ENCODE measurements around the gene TAF11L5. TPM values are rescaled to one million over a fixed set of nuclear protein-coding genes. Genes with fewer than 3 reads are reported as not detected.
"Not testable (repeated sequence)": the region's sequence is repeated elsewhere in the genome, so short reads cannot be mapped to it uniquely, and the experiment has no call there.

TAF11L5 gene
- total RNA-seq, result not detected in 2 replicates

DNA sequence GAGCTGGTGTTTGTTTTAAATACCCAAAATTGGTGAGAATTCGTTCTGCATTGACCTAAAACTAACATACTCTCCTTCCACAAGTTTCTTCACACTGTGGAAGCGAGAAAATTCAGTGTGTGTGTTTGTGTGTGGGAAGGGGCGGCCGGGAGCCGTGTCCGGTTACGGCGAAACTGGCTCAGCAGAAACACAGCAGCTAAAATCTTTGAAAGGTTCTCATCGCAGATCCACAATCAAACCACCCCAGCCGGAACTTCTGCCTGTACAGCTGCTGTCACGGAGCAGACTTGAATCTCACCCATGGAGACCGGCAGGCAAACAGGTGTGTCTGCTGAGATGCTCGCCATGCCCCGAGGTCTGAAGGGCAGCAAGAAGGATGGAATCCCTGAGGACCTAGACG lies at the start of gene TAF11L5:
Gene TAF11L5 (plus strand): TSS at position 301 of the 400 bp plus-strand sequence.
- DNase-seq (ENCODE audit: low read depth in 2 of 2), result not testable (repeated sequence)

DNA sequence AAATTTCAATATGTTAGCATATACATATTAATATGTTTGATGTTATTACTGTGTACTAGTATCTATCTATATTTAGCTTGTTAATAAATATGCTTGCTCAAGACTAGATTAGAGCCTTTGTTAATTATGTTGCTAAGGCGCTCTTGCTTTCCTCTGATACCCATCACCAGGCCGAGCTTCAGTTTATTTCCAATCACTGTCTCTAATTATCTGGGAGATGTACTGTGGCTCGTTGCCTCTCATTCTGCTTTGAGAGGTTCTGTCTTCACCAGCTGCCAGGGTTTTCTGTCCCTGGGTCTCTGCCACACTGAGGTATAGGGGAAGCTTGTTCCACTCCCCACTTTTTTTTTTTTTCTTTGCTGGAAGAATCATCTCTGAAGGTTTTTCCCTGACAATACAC lies 48.0 kb upstream of the TAF11L5 start:
- no peak for DNase-seq (ENCODE audit: low read depth in 2 of 2)

DNA sequence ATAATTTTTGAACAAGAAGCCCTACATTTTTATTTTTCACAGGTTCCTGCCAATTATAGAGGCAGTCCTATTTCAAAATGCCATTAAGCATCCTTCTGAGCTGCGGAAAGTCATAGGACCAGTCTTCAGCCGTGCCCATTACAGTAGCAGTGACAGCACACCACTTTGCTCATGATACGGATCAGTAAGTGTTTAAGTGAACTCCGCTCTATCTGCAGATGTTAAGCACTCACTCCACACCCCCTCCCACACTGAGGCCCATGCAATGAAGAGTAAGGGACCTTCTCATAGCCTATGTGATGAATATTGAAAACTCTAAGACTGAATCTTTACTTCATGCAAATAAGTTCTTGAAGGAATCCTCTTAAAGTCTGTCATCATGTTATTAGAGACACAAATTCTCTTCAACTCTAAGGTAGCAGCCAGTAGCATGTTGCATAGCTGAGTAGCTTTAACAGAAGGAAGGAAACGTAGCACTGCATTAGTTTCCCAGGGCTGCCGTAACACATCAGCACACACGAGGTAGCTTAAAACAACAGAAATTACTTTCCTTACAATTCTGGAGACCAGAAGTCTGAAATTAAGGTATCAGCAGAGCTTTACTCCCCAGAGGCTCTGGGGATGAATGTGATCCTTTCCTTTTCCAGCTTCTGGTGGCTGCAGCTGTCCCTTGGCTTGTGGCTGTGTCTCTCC lies 47.3 kb upstream of the TAF11L5 start:
- no peak for DNase-seq (ENCODE audit: low read depth in 2 of 2)

DNA sequence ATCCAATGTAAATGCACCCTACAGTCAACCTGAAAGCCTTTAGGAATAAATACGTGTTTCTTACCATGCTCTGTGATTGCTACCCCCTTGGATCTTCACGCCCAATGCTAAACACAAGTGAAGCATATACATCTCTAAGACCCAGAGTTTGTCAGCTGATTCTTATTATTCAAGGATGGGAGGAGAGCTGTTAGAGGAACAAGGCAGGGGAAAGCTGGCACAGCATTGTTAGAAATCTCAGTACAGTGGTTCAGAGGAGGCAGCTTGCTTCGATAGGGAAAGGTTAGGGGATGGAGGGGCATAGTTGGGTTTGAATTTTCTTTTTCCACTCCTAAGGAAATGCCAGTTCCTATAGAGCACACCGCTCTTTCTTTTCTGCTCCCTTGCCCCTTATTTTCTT lies 43.7 kb upstream of the TAF11L5 start:
- no peak for DNase-seq (ENCODE audit: low read depth in 2 of 2)

GRCh38 chr5:17482790-17483189 lies 42.2 kb upstream of the TAF11L5 start:
- no peak for DNase-seq (ENCODE audit: low read depth in 2 of 2)

DNA sequence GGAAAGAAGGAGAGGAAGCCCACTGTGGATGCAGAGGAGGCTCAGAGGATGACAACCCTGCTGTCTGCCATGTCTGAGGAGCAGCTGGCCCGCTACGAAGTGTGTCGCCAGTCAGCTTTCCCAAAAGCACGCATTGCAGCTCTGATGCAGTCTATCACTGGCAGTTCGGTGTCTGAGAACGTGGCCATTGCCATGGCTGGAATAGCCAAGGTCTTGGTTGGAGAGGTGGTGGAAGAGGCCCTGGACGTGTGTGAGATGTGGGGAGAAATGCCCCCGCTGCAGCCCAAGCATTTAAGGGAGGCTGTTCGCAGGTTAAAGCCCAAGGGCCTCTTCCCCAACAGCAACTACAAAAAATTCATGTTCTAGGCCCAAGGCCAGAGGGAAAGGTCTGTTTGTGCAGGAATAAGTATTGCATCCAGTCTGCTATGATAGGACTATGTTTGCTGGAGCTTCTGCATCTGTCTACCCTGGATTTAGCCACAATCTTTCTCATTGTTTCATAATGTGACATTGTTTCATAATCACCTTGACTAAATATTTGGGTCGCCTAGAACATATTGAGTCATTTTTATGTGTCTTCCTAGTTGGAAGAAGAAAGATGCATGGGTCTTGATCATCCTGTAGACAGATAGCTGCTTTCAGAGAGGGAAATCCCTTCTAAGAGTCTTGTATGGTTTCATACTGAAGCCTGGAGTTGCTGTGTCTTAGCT lies 38.4 kb upstream of the TAF11L5 start:
- not testable (repeated sequence) for DNase-seq (ENCODE audit: low read depth in 2 of 2)

- DNase-seq (ENCODE audit: low read depth in 2 of 2), result no peak
Observed at GRCh38 chr5:17487174-17487512, 37.9 kb upstream of the TAF11L5 start.

- not testable (repeated sequence) for DNase-seq (ENCODE audit: low read depth in 2 of 2)
Observed at GRCh38 chr5:17491257-17491656, 33.8 kb upstream of the TAF11L5 start.

- DNase-seq (ENCODE audit: low read depth in 2 of 2), result no peak
Observed at GRCh38 chr5:17492770-17493169, 32.3 kb upstream of the TAF11L5 start.

- DNase-seq (ENCODE audit: low read depth in 2 of 2), result no peak
Observed at GRCh38 chr5:17497446-17497845, 27.6 kb upstream of the TAF11L5 start.

- DNase-seq (ENCODE audit: low read depth in 2 of 2), result not testable (repeated sequence)
Observed at GRCh38 chr5:17497931-17498330, 27.1 kb upstream of the TAF11L5 start, which contains the start of gene TAF11L2. Gene TAF11L2 (plus strand): TSS chr5:17498231.

GRCh38 chr5:17511775-17512325 lies 13.2 kb upstream of the TAF11L5 start:
- no peak for DNase-seq (ENCODE audit: low read depth in 2 of 2)

DNA sequence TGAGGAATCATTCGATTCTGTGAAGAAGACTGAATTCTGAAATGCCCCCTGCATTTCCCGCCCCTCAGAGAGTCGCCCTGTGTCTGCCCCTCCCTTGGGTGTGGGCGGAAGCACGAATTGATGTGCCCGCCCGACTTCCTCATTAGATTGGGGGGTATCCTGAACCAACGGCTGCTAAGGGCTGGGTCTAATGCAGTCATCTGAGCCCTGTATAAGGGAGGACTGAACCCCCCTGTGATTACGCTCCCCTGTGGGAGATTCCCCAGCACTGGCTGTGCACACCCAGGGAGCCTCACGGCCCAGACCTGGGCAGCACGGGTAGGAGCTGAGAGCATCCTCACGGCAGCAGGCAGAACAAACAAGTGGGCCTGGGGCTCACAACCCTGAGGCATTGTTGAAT lies 7.5 kb upstream of the TAF11L5 start:
- DNase-seq (ENCODE audit: low read depth in 2 of 2), result not testable (repeated sequence)

GRCh38 chr5:17518067-17518466 lies 7.0 kb upstream of the TAF11L5 start, which contains the start of gene TAF11L3:
Gene TAF11L3 (plus strand): TSS chr5:17518367.
- not testable (repeated sequence) for DNase-seq (ENCODE audit: low read depth in 2 of 2)

DNA sequence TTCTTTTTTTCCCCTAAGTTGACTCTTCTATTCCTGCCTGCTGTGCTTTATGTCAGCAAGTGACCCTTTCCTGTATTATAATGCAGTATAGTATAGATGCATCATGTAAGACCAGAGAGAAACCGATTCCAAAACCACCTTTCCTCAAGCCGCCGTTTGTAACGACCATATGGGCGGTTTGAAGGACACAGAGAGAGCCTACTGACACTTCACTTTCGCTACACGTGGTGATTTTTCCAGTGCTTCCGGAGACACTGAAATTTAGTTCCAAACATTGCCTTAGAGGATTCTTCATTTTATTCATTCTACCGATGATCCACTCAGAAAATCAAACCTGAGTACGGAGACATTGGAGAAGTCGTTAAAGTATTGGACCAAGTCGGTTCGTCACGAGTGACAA lies 5.5 kb upstream of the TAF11L5 start:
- DNase-seq (ENCODE audit: low read depth in 2 of 2), result not testable (repeated sequence)

DNA sequence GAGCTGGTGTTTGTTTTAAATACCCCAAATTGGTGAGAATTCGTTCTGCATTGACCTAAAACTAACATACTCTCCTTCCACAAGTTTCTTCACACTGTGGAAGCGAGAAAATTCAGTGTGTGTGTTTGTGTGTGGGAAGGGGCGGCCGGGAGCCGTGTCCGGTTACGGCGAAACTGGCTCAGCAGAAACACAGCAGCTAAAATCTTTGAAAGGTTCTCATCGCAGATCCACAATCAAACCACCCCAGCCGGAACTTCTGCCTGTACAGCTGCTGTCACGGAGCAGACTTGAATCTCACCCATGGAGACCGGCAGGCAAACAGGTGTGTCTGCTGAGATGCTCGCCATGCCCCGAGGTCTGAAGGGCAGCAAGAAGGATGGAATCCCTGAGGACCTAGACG lies 3.5 kb upstream of the TAF11L5 start, which contains the start of gene TAF11L4:
Gene TAF11L4 (plus strand): TSS at position 301 of the 400 bp plus-strand sequence.
- DNase-seq (ENCODE audit: low read depth in 2 of 2), result not testable (repeated sequence)

GRCh38 chr5:17526504-17526903 lies 1.5 kb downstream of the TAF11L5 start:
- peak; percentile 7 to 12 for DNase-seq (ENCODE audit: low read depth in 2 of 2)

DNA sequence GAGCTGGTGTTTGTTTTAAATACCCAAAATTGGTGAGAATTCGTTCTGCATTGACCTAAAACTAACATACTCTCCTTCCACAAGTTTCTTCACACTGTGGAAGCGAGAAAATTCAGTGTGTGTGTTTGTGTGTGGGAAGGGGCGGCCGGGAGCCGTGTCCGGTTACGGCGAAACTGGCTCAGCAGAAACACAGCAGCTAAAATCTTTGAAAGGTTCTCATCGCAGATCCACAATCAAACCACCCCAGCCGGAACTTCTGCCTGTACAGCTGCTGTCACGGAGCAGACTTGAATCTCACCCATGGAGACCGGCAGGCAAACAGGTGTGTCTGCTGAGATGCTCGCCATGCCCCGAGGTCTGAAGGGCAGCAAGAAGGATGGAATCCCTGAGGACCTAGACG lies 3.3 kb downstream of the TAF11L5 start, which contains the start of gene TAF11L6:
Gene TAF11L6 (plus strand): TSS at position 301 of the 400 bp plus-strand sequence.
- not testable (repeated sequence) for DNase-seq (ENCODE audit: low read depth in 2 of 2)
